Measurements from ENCODE around the gene NES.

- TF ChIP-seq OSR1 (CRISPR knock-in tag; IDR thresholded peaks at IDR 0.05) (no peak), GLIS3 (CRISPR knock-in tag; IDR thresholded peaks at IDR 0.05) (no peak), RARB (CRISPR knock-in tag; IDR thresholded peaks at IDR 0.05) (no peak), ZNF565 (CRISPR knock-in tag; conservative IDR thresholded peaks at IDR 0.05; ENCODE audit: low read depth) (no peak), BACH2 (CRISPR knock-in tag; IDR thresholded peaks at IDR 0.05; ENCODE audit: borderline replicate concordance) (no peak), ARNTL (CRISPR knock-in tag; IDR thresholded peaks at IDR 0.05; ENCODE audit: borderline replicate concordance, low read depth) (no peak), PPARA (CRISPR knock-in tag; IDR thresholded peaks at IDR 0.05; ENCODE audit: borderline replicate concordance) (no peak), PATZ1 (CRISPR knock-in tag; IDR thresholded peaks at IDR 0.05; ENCODE audit: borderline replicate concordance) (no peak), TSHZ2 (CRISPR knock-in tag; IDR thresholded peaks at IDR 0.05) (no peak), POU6F1 (CRISPR knock-in tag; IDR thresholded peaks at IDR 0.05; ENCODE audit: borderline replicate concordance, low read depth) (no peak), CSRNP3 (CRISPR knock-in tag; IDR thresholded peaks at IDR 0.05) (no peak), CSDC2 (CRISPR knock-in tag; IDR thresholded peaks at IDR 0.05) (no peak)
These were observed 28.3 kb downstream of the NES start for GRCh38 chr1:156648951-156649350.
